ENCODE measurements around the gene PRDM16.

The PRDM16 gene

DNA sequence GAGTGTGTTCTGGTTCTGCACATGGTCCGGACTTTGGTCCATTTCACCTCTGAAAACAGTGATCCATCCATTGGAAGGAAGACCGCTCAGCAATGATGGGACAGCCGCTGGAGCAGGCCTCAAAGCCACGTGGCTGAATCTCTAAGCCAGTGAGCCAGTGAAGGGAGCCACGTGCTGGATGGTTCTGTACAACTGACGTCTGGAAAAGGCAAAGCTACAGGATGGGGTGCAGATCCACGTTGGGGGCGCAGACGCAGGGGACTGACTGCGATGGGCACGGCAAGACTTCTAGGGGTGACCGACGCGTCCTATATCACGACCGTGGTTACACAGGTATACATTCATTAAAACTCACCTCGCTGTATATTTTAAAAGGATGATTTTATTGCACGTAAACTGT is 375.3 kb downstream of the PRDM16 start:
- no peak for DNase-seq (ENCODE audit: low read depth in 2 of 2)

DNA sequence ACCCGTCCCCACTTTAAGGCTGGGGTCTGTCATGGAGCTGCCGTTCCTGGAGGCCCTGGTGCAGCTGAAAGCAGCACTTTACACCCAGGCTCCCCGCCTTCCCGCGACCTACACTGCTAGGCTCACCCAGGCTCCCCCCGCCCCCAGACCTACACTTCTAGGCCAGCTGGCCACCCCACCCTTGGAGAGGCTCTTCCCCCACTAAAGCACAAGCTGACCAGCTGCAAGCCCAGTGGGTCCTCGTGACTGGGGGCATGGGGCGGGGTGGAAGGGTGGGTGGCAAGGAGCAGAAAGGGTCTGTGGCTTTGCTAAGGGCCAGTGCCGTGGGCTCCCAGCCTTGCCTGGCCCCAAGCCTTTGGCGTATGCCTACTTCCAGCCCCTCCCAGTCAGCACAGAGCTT is 375.7 kb downstream of the PRDM16 start:
- DNase-seq (ENCODE audit: low read depth in 2 of 2): no peak

DNA sequence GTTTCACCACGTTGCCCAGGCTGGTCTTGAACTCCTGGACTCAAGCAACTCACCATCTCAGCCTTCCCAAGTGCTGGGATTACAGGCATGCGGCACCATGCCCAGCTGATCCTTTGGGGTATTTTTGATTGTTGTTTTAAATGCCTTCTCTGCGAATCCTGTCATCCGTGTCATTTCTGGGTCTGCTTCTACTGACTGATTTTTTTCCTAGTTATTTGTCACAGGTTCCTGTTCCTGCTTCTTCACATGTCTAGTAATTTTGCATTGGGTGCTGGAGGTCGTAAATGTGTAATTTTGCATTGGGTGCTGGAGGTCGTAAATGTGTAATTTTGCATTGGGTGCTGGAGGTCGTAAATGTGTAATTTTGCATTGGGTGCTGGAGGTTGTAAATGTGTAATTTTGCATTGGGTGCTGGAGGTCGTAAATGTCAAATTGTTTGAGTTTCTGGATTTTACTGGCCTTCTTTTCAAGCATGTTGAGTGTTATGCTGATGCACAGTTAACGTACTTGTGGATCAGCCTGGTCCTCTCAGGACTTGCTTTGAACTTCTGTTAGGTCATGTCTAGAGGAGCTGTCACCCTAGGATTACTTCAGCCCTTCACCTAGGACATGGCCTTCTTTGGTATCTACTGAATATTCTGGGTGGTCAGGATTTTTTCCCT is 381.3 kb downstream of the PRDM16 start:
- no peak for DNase-seq (ENCODE audit: low read depth in 2 of 2)

DNA sequence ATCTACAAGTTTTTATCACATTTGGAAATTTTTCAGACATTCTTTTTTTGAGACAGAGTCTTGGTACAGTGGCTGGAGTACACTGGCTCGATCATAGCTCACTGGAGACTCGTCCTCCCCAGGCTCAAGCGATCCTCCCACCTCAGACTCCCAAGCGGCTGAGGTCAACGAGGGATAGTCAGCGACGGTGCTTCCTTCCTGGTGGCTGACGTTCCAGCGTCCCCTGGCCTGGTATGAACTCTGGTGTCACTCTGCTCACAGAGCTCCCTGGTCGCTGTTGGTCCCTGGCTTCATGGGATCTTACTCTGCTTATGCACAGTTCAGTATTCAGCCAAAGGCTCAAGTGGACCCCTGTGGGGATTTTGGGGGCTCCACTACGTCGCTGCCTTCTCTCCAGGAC is 382.0 kb downstream of the PRDM16 start:
- DNase-seq (ENCODE audit: low read depth in 2 of 2): no peak

DNA sequence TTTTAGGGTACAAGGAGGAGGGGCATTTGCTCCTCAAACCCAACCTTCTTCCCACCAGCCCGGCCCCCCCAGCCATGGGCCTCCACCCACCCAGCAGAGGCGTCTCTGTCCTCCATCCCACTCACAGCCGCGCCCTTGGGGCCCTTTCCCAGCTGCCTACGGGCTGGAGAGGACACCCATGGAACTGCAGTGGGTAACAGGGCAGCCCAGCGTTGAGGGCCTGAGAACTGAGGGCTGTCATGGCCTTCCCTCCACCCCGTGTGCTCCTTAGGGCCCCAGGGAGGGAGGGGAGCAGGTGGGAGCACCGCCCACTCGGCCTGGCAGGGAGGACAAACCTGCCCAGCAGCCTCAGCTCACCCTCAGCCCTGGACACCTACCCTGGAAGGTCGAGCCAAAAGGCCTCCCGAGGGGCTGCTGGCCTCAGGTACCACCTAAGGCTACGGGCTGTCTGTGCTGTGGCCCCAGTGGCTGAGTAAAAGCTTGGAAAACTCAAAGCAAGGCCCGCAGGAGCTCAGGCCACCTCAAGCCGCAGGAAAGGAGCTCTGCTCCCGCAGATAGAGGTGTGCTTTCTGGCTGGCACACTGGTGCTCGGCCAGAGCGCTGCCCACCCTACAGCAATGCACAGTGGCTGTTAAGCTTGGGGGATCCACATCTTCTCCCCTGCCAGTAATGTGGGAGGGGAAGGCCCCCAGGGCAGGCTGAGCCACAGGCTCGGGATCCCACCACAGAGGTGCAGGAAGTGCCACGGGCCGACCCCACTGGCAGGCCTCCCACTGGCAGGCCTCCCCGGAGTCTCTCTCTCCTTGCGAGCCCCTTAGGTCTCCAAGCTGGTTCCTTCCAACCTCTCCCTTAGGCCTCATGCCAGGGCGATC is 383.2 kb downstream of the PRDM16 start:
- DNase-seq (ENCODE audit: low read depth in 2 of 2): no peak

DNA sequence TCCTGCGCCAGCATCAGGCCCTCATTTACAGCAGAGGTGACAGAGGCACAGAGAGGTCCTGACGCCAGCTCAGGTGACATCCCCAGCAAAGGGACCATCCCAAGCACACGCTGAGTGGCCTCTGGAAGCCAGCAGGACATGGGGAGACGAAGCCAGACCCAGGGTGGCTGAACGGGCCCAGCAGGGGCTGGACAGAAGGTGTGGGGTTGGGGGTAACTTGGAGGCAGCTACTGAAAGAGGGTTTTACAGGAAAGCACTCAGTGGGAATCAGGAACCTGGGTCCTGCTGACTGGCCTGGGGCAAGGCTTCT is 383.8 kb downstream of the PRDM16 start:
- DNase-seq (ENCODE audit: low read depth in 2 of 2): no peak

DNA sequence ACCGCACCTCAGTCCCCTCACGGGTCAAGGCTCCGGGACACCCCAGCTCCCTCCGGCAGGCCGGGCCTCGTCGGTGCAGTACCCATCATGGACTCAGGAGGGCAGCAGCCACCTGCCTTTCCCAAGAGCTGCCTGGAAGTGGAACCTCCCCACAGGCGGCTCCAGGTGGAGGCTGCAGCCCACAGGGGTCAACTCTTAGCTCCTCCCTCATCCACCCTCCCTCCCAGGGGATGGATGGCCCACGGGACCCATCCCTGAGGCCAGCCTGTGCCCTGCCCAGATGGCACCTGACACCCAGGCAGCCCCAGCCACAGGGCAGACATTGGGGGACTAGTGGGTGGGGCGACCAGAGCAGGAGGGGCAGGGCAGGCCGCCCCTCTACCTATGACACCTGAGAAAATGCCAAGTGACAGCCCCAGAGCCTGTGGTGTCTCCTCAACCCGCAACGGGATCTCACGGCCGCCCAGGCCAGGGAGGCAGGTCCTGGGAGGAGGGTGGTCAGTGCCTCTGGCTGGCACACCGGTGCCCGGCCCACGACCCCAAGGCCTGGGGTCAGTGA is 384.3 kb downstream of the PRDM16 start:
- peak; percentile 44 to 46 for DNase-seq (ENCODE audit: low read depth in 2 of 2)

DNA sequence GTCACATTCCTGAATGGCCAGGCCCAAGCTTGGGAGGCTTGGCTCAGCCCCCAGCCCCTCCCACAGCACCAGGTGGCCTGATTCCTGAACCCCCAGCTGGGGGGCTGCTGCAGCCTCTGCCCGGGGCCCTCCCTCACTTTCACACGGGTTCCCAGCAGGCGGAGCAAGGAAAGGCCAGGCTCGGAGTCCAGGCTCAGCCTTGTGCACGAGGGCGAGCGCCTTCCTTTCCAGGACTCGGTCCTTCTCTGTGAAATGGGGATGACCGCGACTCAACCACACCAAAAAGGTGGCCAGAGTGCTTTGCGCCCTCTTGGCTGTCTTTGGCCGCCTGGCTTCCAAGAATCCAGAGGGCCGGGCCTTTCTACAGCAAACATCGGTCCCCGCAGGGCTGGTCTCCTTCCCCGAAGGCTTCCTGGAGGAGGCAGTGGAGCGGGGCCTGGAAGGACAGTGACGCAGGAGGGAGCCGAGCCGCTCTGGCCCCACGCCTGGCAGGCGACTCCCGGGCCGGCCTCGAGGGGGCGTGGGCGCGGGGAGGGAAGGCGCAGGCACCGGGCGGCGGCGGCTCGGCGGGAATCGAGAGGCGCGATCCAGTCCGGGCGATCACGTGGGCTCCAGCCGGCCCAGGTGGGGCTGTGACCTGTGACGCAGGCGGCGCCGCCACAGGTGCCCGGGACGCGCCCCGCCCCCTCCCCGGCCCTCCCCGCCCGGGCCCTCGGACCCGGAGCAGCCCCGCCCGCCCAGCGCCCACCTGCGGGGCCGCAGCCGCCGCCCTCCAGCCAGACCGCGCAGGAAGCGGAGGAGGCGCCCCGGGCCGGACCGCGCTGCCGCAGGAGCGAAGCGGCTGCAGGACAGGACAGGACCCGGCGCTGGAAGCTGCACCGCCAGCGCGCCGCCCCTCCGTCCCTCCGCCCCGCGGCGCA is 385.1 kb downstream of the PRDM16 start, which contains the start of gene ARHGEF16:
Gene ARHGEF16 (plus strand): TSS at position 775 of the 920 bp plus-strand sequence. CDS start 8,420 bp downstream, outside the sequence.
- peak in 1 of 2 donors; percentile 10 for DNase-seq (ENCODE audit: low read depth in 2 of 2)

DNA sequence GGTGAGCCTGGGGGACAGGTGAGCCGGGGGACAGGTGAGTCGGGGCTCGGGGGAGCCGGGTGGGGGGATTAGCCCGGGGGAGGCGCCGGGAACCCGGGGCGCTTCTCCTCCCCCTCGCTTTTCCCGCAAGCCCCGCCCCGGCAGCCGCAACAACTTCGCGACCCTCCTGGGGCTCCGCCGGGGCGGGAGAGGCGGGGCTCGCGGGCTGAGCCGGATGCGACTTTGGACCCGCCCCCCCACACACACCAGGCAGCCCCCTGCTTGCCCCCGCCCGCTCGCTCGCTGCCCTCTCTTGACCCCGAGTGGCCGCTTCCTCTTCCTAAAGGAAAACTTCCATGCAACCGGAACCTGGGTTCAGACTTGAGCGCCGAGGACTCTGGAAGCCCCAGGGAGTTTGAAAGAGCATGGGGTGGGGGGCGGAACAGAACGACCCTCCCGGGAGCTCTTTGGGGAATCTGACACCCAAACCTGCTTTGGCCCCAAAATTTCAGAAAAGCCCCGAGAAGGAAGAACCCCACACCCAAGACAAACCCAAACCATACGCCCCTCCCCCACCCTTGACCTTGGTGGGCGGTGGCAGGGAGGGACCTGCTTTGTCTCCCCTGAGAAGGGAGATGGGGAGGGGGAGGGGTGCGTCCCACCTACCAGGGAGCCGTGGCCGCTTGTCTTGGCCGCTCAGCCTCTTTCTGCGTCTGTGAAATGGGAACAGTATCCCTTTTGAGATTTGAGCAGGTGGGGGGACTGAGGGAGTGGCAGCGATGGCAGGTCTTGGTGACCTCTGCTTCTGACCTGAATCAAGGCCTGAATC is 386.0 kb downstream of the PRDM16 start:
- no peak for DNase-seq (ENCODE audit: low read depth in 2 of 2)

DNA sequence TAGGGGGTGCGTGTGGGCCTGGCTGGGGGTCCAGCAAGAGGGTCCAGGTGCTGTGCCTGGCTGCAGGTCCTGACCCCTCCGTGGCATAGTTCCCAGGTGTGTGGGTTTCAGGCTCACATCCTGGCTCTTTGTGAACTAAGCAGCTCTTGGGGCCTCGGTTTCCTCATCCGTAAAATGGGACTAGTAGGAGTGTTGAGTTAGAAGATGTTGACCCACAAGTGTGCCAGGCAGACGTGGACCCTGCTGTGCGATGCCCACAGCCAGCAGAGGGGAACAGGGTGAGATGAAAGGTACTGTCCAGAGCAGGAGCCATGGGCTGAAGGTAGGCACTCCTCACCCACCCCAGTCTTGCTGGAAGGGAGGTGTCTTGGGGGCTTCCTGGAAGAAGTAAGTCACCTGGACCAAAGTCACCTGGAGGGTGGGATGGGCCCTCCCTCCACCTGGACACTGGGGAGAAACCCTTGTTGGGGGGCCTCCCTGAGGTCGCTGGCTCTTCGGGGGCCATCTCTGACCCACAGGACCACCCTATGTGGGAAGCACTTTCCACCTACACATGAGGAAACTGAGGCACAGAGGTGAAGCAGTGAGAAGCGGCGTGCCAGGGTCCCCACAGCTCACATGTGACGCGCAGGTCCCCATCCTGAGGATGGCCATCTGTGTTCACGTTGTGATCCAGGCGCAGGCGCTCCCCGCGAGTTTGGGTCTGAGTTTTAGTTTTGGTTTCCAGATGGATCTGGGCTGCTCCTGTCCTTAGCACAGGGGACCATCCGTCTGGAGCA is 386.9 kb downstream of the PRDM16 start:
- no peak for DNase-seq (ENCODE audit: low read depth in 2 of 2)

DNA sequence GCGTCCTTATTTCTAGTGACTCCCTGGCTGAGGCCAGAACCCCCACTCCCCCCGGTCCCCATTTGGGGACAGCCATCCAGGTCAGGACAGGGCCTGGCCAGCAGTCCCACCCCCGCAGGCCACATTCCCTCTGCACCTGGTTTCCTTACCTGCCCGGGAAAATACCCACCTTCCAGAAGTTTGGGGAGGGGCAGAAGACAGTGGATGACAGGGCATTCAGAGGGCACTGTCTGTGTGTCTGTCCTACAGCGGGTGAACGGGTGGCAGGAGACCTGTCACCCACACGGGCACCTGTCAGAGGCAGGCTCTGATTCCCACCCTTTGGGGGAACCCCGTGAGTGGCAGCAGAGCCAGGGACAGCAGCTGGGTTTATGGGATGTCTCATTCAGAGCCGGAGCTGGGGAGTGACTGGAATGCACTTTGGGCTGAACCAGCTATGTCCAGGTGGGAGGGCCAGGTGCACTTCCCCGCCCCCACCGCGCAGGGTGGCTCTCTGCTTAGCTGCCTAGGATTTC is 387.5 kb downstream of the PRDM16 start:
- DNase-seq (ENCODE audit: low read depth in 2 of 2): no peak

DNA sequence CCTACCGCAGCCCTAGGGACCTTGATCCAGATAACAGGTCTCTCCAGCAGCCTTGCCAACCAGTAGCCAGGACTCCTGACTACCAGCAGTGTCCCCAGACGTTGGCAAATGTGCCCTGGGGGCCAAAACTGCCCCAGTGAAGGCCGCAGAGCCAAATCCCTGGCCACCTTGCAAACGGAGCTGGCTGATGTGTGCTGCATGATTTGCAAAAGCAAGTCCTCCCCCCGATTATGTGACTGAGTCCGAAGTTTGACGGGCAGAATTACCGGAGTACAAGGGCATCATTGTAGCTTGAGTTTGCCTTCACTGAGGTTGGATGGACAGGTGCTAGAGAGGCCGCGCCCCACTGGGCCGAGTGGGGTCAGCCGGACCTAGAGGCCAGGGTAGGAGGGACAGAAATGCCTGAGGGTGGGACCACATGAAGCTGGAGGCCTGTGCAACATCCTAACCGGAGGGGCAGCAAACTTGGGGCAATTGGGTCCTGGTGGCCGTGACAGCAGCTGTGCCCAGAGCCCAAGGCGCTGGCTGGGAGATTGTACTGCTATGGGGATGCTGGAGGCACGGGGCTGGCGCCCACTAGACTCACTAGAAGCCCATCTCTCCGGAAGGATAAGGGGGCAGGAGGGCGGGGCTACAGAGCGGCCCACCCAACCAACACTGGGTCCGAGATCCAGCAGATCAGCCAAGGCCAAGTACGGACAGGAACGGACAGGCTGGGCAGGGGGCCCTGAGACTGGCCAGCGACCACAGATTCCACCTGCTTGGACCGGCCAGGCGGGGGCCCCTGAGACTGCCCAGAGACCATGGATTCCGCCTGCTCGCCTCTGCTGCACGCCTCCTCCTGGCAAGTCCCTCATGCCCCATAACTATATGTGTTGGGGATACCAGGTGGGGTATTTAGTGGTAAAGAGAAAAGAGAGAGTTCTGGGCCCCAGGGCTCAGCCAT is 388.2 kb downstream of the PRDM16 start:
- DNase-seq (ENCODE audit: low read depth in 2 of 2): no peak

DNA sequence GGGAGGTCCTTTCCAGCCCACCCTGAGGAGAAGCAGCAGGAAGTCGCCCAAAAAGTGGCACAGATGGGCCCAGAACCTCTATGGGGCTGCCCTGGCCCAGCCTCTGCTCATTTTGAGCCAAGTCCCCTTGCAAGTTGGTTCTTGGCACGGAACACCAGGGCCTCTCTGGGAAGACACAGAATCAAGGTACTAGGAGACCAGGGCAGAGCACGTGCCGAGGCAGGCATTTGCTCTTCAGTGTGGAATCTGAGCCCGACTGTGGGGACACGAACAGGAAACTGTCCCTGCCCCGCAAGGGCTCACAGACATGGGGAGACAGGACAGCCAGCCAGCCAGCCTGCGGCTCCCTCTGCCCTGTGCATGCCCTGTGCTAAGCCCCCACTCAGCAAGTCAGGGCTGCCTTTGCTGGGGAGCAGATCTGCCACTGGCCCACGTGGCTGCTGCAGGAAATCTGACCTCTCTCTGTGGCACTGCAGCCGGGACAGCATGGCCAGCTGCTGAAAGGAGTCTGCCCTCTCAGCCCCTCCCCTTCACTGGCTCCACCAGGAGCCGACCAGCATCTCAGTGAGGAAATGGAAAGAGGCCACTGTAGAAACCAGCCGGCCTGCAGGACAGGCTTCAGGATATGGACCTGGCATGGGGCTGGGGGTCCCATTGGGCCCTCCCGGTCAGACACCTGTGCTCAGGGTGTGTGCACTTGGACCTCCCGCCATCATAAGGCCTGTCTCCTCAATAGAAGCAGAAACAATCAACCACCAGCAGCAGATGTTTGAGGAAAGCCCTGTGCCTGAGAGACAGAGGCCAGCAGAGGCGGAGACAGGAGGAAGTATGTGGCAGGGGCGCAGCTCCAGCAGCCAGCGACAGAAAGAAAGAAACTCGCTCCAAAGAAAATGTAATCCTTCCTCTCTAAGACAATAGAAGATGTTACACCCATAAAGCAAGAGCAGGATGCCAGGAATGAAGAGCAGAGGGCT is 389.2 kb downstream of the PRDM16 start:
- DNase-seq (ENCODE audit: low read depth in 2 of 2): no peak

DNA sequence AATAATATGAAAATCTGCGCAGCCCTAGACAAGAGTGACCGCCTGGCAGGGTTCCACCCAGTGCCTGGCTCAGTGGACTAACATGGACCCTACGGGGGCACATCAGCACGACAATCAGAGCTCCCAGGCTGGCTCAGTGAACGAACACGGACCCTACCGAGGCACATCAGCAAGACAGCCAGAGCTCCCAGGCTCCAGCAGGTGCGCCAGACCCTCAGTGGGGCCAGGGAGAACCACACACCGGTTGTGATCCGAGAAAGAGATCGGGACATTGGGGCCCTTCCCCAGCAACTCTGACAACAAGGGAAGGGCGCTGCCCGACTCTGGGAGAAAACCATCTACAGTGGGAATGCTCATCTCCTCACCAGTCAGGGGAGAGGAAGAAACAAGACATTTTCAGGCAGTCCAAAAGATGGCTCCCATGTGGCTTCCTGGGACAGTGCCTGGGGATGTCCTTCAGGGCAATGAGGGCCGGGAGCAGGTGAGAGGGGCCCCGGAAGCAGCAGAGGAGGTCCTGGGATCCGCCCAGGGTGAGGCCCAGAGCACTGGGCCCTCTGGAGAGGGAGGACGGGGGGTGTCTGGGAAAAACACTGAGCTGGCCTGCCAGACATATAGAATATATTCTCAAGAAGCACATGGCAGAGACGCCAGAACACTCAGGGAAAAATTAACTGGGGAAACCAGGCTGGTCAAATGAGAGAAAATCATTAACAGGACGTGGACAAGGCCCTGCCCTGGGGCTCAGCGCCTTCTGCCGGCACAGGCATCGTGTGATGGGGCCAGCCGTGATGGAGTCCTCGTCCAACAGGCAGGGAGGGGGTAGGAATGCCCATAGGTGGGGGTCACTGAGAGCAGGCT is 390.3 kb downstream of the PRDM16 start:
- DNase-seq (ENCODE audit: low read depth in 2 of 2): no peak

DNA sequence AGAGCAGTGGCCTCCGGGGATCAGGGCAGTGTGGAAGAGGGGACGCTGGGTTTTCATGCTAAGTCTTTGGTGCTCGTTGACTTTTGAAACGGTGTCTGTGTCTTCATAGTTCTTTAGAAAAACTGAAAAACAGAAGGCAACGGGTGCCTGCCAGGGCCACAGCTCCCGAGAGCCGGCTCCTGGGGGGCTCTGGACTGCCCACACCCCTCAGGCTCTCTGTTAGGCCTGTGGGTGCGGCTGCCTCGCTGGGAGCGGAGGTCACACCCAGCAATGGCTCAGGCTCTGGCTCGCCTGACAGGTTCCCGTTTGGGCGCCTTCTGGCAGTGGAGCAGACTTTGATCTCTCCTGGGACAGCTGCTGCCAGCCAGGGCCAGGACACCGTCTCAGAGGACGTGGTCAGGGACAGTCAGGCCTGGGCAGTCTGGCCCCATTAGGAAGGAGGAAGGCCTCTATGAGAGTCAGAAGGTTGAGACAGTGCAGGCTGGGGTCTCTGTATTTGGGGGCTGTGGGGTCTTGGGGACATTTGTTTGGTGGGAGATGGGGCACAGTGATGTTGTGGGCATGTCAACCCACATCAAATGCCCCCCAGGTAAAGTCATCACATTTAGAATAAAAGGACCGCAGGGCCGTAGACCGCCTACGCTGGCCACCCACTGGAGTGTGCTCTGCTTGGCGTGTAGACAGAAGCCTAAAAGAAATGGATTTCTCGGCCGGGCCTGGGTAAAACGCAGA is 391.1 kb downstream of the PRDM16 start:
- DNase-seq (ENCODE audit: low read depth in 2 of 2): no peak

DNA sequence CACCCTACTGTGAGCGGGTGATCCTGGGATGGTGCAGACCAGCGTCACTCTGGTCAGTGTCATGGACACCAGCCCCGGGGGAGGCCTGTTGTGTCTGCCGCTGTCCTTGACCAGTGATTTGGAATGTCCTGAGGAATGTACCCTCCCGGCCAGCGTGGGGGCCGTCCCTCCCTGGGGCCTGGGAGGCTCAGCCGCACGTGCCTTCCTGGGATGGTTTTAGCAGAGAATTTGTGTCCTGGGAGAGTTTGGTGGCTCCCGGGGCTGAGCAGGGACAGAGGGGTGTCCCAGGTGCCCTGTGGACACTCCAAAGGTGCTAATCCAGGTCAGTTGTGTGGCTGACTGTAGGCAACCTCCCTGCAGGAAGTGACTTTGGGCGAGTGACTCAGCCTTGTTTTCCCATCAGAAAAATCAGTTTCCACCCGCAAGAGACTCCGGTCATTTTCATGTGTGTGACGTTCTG is 391.7 kb downstream of the PRDM16 start:
- no peak for DNase-seq (ENCODE audit: low read depth in 2 of 2)

All from stimulated activated CD8-positive, alpha-beta memory T cell treated with anti-CD3 and anti-CD28 coated beads, Interleukin-7, amount 100 ng/mL, for 4 hours (primary cell).